GM12864 (cell line): ENCODE measurements around the gene PCYT2.

Experiments
- DNase-seq: peaks from one replicate; pipeline ENCODE4 v3.0.0-alpha.2; 2011; ENCODE audit warnings: low read depth
- H3K4me3 ChIP-seq: 2 replicates; pipeline ENCODE4 v1.5.1; 2011; ENCODE audit warnings: mild to moderate bottlenecking, low read depth, low read length, control low read depth
- TF ChIP-seq, protein P1 (sequence below): IDR thresholded peaks from 2 replicates; pipeline ENCODE4 v1.5.1; 2011; ENCODE audit warnings: low read depth, mild to moderate bottlenecking, moderate library complexity, low read length, control low read depth, inconsistent platforms; ENCODE audit errors: missing control alignments

Gene PCYT2

GRCh38 chr17:81909231-81909630 is 2.0 kb downstream of the PCYT2 start:
- H3K4me3 ChIP-seq, result no peak overlapping the region
- TF ChIP-seq, protein P1, sequence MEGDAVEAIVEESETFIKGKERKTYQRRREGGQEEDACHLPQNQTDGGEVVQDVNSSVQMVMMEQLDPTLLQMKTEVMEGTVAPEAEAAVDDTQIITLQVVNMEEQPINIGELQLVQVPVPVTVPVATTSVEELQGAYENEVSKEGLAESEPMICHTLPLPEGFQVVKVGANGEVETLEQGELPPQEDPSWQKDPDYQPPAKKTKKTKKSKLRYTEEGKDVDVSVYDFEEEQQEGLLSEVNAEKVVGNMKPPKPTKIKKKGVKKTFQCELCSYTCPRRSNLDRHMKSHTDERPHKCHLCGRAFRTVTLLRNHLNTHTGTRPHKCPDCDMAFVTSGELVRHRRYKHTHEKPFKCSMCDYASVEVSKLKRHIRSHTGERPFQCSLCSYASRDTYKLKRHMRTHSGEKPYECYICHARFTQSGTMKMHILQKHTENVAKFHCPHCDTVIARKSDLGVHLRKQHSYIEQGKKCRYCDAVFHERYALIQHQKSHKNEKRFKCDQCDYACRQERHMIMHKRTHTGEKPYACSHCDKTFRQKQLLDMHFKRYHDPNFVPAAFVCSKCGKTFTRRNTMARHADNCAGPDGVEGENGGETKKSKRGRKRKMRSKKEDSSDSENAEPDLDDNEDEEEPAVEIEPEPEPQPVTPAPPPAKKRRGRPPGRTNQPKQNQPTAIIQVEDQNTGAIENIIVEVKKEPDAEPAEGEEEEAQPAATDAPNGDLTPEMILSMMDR, result no peak
- DNase-seq, result no peak

- no peak for DNase-seq
- no peak overlapping the region for H3K4me3 ChIP-seq
- TF ChIP-seq, protein P1, result no peak
Measured at GRCh38 chr17:81908793-81909192, 2.4 kb downstream of the PCYT2 start.

DNA sequence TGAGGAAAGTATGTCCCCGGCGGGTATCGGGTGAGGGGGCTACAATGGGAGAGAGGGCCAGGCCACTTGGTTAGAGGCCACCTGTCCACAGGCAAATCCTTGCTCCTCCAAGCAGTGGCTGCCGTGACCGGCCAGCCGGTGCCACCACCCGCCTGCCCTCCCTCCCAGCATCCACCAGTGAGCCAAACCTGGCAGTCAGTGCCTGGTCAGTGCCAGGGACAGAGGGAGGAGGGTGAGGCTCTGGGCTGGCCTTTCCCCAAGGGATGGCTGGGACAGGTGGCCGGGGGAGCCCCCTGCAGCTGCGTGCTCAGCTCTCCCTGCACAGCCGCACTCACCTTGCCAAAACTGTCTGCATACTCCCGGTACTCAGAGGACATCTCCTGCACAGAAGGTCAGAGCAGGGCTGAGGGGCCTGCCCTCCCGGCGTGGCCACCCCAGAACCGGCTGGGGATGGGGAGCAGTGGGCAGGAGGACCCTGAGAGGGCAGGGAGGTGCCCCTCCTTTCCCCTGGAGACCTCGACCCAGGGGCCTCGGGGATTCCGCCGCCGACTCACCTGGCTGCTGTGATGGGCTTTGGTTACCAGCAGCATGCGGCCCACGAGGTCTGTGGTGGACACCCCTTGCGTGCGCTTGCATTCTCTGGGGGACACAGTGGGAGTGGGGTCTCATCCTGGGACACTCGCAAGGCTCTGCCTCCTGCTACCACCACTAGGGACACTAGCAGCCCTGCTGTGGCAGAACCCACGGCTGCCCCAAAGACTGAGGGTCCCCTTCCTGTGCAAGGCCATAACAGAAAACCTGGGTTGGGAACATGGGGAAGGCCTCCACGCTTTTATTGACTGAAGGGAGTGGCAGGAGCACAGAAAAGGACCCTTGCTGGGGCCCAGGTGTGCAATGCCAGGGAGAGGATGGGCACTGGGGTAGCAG is 3.7 kb downstream of the PCYT2 start:
- no peak overlapping the region for H3K4me3 ChIP-seq
- TF ChIP-seq, protein P1, result peak; percentile 5
- DNase-seq, result no peak

DNA sequence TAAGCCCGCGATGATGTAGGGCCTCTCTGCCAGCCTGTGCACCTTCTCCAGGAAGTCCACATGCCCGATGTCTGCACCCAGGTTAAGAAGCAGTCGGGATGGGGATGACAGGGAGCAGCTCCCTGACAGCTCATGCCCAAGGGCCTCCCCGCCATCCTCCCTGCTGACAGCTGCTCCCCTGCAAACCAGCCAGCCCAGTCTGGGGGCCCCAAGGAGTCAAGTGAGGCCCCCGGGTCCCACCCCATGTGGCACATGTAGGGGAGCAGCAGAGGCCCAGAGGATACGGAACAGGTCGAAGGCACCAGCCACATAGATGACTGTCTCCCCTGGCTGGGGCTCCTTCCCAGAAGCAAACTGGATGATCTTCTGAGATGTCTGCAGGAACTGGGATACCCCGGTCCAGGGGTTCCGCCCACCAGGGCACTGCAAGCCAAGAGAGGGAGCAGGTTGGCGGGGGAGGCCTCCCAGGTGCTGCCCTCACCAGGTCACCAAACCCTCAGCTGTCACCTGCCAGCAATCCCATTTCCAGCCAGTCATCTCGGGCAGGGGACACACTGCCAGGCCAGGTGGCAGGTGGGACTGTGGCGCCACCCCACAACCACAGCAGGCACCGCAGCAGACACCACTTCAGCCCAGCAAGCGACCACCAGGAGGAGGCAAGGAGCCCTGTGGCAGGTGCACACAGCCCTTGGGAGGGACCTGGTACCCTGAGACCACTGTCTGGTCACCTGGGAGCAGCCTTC is 4.6 kb downstream of the PCYT2 start:
- DNase-seq, result no peak
- TF ChIP-seq, protein P1, result no peak
- no peak overlapping the region for H3K4me3 ChIP-seq

GRCh38 chr17:81905993-81906392 is 5.2 kb downstream of the PCYT2 start:
- TF ChIP-seq, protein P1, result no peak
- no peak for DNase-seq
- H3K4me3 ChIP-seq, result no peak overlapping the region

DNA sequence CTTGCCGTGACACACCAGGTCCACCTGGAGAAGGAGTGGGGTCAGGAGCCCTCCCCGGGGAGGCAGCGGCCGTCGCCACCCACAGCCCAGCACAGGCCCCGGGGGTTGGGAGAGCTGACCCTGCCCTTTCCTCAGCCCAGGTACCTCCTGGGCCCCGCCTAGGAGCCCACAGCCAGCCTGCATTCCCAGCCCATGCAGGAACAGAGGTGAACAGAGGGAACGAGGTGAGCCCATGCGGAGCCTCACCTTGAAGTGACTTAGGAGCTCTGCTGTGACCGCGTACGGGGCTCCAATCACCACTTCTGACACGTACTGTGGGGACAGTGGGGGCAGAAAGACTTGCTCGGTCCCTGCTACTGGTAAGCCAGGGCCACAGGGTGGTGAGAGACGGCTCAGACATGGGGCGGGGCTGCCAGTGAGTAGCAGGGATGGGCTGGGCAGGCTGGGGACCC is 5.7 kb downstream of the PCYT2 start:
- no peak overlapping the region for H3K4me3 ChIP-seq
- TF ChIP-seq, protein P1, result no peak

More for the DNA sequence above, 5.7 kb downstream of the PCYT2 start:
- no peak for DNase-seq
